Right ventricle myocardium inferior (tissue), 1 donor: ENCODE data around the gene BCL2L13. TPM values are rescaled to one million over a fixed set of nuclear protein-coding genes. Genes with fewer than 3 reads are reported as not detected.

ENCODE experiments used
- ATAC-seq: fragments of 200-7000 bp; cut with Tn5 transposase; one replicate; pipeline ENCODE4 v1.9.1; 2020; ENCODE audit warnings: mild to moderate bottlenecking, moderate library complexity
- DNase-seq: peaks from one replicate; pipeline ENCODE4 v3.0.0; 2021; ENCODE audit errors: missing footprints
- intact Hi-C: fragments of 100-400 bp; cut with DNase I; formaldehyde crosslinking; loops from one replicate; pipeline ENCODE4 v1.11.0; 2022
- total RNA-seq: library from RNA; stranded (reverse); fragmentation: NEBNext Ultra II Directional; extraction: Animal tissue kit (Norgen Biotek cat#: 25700); gene quantifications from one replicate; pipeline ENCODE4 v1.2.1, GENCODE V29; 2021
- donor health status: DM: no; HTN: yes; CAD: no; lungs with severe emphysema.

Gene BCL2L13
- total RNA-seq, 1 donor from 2014 or later = 95.9 TPM

GRCh38 chr22:17716529-17716928 lies 78.0 kb downstream of the BCL2L13 start:
- intact Hi-C loops = no loop called here
- no peak for ATAC-seq
- DNase-seq = no peak

GRCh38 chr22:17717708-17718107 lies 79.2 kb downstream of the BCL2L13 start:
- ATAC-seq = no peak
- intact Hi-C loops = no loop called here
- DNase-seq = no peak

GRCh38 chr22:17719911-17720310 lies 81.4 kb downstream of the BCL2L13 start:
- ATAC-seq = no peak
- intact Hi-C loops = no loop called here

GRCh38 chr22:17724241-17724640 lies 85.7 kb downstream of the BCL2L13 start:
- intact Hi-C loops = no loop called here
- DNase-seq (no peak), ATAC-seq (no peak)

More at GRCh38 chr22:17719911-17720310, 81.4 kb downstream of the BCL2L13 start:
- no peak for DNase-seq

- ATAC-seq = peak; percentile 90
- intact Hi-C loops = no loop called here
- no peak for DNase-seq
Observed at GRCh38 chr22:17724678-17725499, 86.3 kb downstream of the BCL2L13 start.

- ATAC-seq (no peak), DNase-seq (no peak)
- intact Hi-C loops = no loop called here
Observed at GRCh38 chr22:17725500-17725796, 86.9 kb downstream of the BCL2L13 start.

- no peak for DNase-seq
- no peak for ATAC-seq
- intact Hi-C loops = loop anchor here (2.0 kb wide), 1 partner anchor 167 kb away; no protein-coding TSS in a partner anchor
Observed at GRCh38 chr22:17726006-17726927, 87.7 kb downstream of the BCL2L13 start.

- intact Hi-C loops = loop anchor here (2.0 kb wide), 1 partner anchor 168 kb away; no protein-coding TSS in a partner anchor
- no peak for ATAC-seq
- DNase-seq = no peak
Observed at GRCh38 chr22:17726928-17727897, 88.7 kb downstream of the BCL2L13 start.

GRCh38 chr22:17728786-17729185 lies 90.2 kb downstream of the BCL2L13 start:
- ATAC-seq = no peak
- DNase-seq = no peak
- intact Hi-C loops = no loop called here

GRCh38 chr22:17729561-17729960 lies 91.0 kb downstream of the BCL2L13 start:
- DNase-seq (no peak), ATAC-seq (no peak)
- intact Hi-C loops = no loop called here

GRCh38 chr22:17732251-17732854 lies 93.8 kb downstream of the BCL2L13 start:
- DNase-seq = no peak
- ATAC-seq = no peak
- intact Hi-C loops = no loop called here

GRCh38 chr22:17733466-17733865 lies 94.9 kb downstream of the BCL2L13 start:
- intact Hi-C loops = no loop called here
- DNase-seq = no peak

GRCh38 chr22:17734187-17734586 lies 95.6 kb downstream of the BCL2L13 start:
- DNase-seq = no peak
- no peak for ATAC-seq
- intact Hi-C loops = no loop called here

More at GRCh38 chr22:17733466-17733865, 94.9 kb downstream of the BCL2L13 start:
- ATAC-seq = no peak

- DNase-seq (no peak), ATAC-seq (no peak)
- intact Hi-C loops = no loop called here
Observed at GRCh38 chr22:17738386-17739128, 100.0 kb downstream of the BCL2L13 start.

- intact Hi-C loops = no loop called here
- peak; percentile 66 for DNase-seq
- ATAC-seq = no peak
Observed at GRCh38 chr22:17739196-17739975, 100.8 kb downstream of the BCL2L13 start.

- DNase-seq (no peak), ATAC-seq (peak; percentile 4)
- intact Hi-C loops = loop anchor here (2.0 to 5.0 kb wide), 2 partner anchors 45 to 335 kb away; partner anchors contain the start of gene PEX26
Observed at GRCh38 chr22:17741866-17742526, 103.4 kb downstream of the BCL2L13 start.
